ENCODE data around the gene THTPA. TPM values are rescaled to one million over a fixed set of nuclear protein-coding genes. Genes with fewer than 3 reads are reported as not detected.

The THTPA gene
- total RNA-seq, 4 donors from 2014 or later = 8.1 to 15.1 (median 13.8) TPM

- no peak for DNase-seq
- Histone ChIP-seq H3K27me3 (no peaks in the 10 kb centered on the region), H3K36me3 (no peaks in the 10 kb centered on the region), H3K9me3 (no peaks in the 10 kb centered on the region), H3K27ac (no peak overlapping the region), H3K4me1 (no peaks in the 10 kb centered on the region), H3K4me3 (no peak overlapping the region)
- TF ChIP-seq, protein P1, sequence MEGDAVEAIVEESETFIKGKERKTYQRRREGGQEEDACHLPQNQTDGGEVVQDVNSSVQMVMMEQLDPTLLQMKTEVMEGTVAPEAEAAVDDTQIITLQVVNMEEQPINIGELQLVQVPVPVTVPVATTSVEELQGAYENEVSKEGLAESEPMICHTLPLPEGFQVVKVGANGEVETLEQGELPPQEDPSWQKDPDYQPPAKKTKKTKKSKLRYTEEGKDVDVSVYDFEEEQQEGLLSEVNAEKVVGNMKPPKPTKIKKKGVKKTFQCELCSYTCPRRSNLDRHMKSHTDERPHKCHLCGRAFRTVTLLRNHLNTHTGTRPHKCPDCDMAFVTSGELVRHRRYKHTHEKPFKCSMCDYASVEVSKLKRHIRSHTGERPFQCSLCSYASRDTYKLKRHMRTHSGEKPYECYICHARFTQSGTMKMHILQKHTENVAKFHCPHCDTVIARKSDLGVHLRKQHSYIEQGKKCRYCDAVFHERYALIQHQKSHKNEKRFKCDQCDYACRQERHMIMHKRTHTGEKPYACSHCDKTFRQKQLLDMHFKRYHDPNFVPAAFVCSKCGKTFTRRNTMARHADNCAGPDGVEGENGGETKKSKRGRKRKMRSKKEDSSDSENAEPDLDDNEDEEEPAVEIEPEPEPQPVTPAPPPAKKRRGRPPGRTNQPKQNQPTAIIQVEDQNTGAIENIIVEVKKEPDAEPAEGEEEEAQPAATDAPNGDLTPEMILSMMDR (IDR thresholded peaks at IDR 0.05) = no peak
- TF ChIP-seq POLR2A (IDR thresholded peaks at IDR 0.05) = no peak
- 89 to 92% methylated on average over 3 of the region's 3 CpGs for WGBS, 2 donors
- intact Hi-C loops (cut with DNase I) = no loop called here
Observed at GRCh38 chr14:23529016-23529415, 27.1 kb upstream of the THTPA start.

GRCh38 chr14:23530375-23531055, 25.6 kb upstream of the THTPA start:
- H3K4me3 ChIP-seq = no peak overlapping the region
- no peak overlapping the region for H3K27ac ChIP-seq
- no peaks in the 10 kb centered on the region for H3K27me3 ChIP-seq
- TF ChIP-seq, protein P1 (IDR thresholded peaks at IDR 0.05) = no peak
- TF ChIP-seq POLR2A (IDR thresholded peaks at IDR 0.05) = no peak
- WGBS, 2 donors = 71 to 79% methylated on average over 10 of the region's 10 CpGs
- no peak for DNase-seq
- H3K36me3 ChIP-seq = no peaks in the 10 kb centered on the region
- no peaks in the 10 kb centered on the region for H3K4me1 ChIP-seq
- intact Hi-C loops (cut with DNase I) = no loop called here
- no peaks in the 10 kb centered on the region for H3K9me3 ChIP-seq

GRCh38 chr14:23531391-23531790, 24.7 kb upstream of the THTPA start:
- Histone ChIP-seq H3K36me3 (no peaks in the 10 kb centered on the region), H3K4me3 (no peak overlapping the region), H3K4me1 (no peaks in the 10 kb centered on the region), H3K27ac (no peak overlapping the region), H3K9me3 (no peaks in the 10 kb centered on the region), H3K27me3 (no peaks in the 10 kb centered on the region)
- no peak for TF ChIP-seq POLR2A (IDR thresholded peaks at IDR 0.05)
- TF ChIP-seq, protein P1 (IDR thresholded peaks at IDR 0.05) = no peak
- intact Hi-C loops (cut with DNase I) = no loop called here
- no peak for DNase-seq
- 85 to 90% methylated on average over 1 to 6 of the region's 12 CpGs for WGBS, 2 donors

DNA sequence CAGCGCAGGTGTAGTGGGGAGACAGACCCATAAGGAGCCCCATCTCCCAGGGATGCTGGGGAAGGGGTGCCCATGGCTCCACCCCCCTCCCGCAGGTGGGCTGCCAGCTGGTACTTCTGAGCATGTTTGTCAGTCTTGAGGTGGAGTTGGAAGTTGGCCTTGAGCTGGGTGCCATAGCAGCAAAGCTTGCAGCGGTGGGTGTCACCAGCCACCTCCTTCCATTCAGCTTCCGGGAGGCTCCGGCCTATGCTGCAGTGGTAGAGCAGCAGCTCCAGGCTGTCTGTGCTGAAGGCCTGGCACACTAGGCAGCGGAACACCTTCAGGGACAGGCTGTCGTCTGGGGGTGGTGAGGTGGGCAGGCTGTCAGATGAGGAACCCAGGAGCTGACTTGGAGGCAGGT, 23.4 kb upstream of the THTPA start:
- Histone ChIP-seq H3K27me3 (no peaks in the 10 kb centered on the region), H3K4me3 (no peak overlapping the region), H3K9me3 (no peaks in the 10 kb centered on the region), H3K27ac (no peak overlapping the region), H3K4me1 (no peaks in the 10 kb centered on the region), H3K36me3 (no peaks in the 10 kb centered on the region)
- TF ChIP-seq POLR2A (IDR thresholded peaks at IDR 0.05) = no peak
- TF ChIP-seq, protein P1 (IDR thresholded peaks at IDR 0.05) = no peak
- intact Hi-C loops (cut with DNase I) = no loop called here
- no peak for DNase-seq
- 83 to 100% methylated on average over 1 to 4 of the region's 7 CpGs for WGBS, 2 donors

DNA sequence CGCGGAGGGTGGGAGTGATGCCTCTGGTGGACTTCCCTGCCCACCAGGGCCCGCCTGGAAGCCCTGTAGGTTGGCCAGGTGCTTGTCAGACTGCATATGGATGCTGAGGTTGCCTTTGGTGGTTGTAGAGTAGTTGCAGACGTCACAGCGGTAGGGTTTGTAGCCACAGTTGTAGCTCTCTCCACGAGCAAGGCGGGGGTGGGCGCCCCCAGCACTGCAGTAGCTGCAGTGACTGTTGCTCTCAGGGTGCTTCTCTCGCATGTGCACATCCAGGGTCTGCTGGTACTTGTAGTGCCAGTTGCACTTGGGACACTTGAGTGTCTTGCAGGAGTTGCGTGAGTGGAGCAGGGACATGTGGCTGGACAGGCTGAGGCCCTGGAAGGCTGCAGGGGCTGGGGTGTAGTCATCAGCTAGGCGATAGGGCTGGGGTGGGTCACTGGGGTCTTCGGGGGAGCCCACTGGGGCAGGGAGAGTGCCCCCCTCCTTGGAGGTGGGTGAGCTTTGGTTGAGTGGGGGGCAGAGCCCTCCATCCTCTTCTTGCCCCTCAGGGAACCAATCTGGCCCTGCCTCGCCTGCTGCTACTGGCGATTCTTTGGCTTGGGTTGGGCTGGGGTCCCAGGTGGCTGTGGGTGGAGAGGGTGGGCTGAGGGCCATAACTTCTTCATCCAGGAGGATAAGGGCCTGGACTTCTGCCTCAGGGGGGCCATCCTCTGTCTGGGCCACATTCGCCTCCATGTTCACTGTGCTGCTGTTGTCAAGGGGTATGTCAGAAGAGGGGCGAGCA, 22.2 kb upstream of the THTPA start:
- no peaks in the 10 kb centered on the region for H3K27me3 ChIP-seq
- TF ChIP-seq, protein P1 (IDR thresholded peaks at IDR 0.05) = no peak
- no peak for TF ChIP-seq POLR2A (IDR thresholded peaks at IDR 0.05)
- no peaks in the 10 kb centered on the region for H3K9me3 ChIP-seq
- intact Hi-C loops (cut with DNase I) = no loop called here
- H3K36me3 ChIP-seq = no peaks in the 10 kb centered on the region
- no peaks in the 10 kb centered on the region for H3K4me1 ChIP-seq
- no peak overlapping the region for H3K27ac ChIP-seq
- WGBS, 2 donors = 93 to 100% methylated on average over 1 to 5 of the region's 16 CpGs
- no peak overlapping the region for H3K4me3 ChIP-seq
- DNase-seq = no peak

Data from esophagus squamous epithelium (tissue), 5 donors.